ENCODE measurements around the gene MADCAM1.
A peak's percentile ranks its signal among the peaks of the same experiment; 100 is the strongest.

Gene MADCAM1

DNA sequence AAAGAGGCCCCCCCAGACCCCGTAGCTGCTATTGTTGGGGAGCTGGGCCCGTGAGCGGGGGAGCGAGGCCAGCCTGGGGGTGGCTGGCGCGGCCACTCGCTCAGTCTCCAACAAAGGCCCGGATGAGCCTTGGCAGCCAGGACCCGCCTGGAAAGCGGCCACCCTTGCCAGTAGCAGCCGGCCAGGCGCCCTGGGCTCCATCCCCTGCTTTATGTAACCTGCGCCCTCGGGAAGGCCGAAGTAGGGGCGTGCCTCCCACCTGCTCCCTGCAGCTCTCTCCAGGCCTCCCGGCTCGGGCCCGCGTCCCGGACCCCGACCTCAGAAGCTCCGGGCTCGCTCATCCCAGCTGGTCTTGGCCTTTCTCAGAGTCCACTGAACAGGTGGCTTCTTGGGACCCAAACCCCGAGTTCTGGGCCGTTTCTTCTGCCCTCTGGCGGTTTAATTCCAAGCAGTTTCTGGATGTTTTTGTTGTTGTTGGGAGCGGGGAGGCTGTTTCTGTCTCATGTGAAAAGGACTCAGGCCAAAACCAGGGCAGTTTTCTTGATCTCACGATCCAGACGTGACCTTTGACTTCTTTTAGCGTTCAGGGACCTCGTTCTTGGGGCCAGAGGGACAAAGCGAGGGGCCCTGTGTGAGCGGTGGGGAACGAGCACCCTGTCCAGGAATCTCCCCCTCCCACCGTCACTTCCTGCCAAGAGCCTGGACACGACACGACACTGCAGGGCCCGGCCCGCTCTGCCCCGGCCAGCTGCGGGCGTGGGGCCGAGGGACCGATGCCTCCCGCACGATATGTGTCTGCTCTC, 36.5 kb downstream of the MADCAM1 start:
- DNase-seq (ENCODE audit: low spot score), result peak; percentile 40

DNA sequence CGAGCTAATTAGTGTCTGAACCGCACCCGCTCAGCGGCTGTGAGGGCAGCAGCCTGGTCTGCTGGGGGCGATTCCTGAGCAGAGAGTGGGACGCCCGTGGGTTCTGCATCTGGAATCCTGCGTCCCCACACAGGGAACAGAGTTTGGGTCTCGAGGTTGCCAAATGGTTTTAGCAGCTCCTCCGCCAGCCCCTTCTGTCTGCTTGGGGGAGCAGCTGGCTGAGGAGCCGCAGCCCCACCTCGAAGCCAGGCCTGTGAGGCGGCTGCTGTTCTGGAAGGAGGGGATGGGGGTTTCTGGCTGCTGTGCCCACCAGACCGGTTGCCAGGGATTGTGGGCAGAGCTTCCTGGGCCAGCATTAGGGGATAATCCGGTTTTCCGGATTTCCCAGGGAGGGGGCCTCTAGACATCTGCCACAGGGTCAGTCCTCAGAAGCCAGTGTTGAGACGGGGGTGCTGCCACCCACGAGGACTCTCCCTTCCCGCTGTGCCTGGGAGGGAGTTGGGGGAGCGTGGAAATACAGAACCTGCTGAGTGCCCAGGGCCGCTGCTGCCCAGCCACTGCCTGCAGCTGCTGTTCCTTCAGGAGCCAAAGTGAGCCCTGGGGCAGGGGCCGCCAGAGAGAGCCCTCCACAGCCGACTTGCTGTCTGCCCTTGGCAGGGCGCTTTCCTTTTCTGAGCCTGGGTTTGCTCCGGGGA, 37.2 kb downstream of the MADCAM1 start:
- no peak for DNase-seq (ENCODE audit: low spot score)

DNA sequence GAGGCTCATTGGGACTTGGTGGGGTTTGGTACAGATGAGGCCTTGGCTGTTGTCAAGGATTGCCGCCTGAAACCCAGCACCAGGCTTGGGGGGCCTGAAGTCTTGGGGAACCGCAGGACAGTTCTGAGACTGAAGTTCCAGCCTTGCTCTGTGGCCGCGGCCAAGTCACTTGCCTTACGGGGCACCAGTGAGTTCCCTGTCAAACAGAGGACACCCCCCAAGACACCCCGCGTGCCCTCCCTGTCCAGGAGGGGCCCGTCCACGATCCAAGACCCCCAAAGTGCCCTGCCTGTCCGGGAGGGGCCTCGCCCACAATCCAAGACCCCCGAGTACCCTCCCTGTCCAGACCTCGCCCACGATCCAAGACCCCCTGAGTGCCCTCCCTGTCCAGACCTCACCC, 37.8 kb downstream of the MADCAM1 start:
- DNase-seq (ENCODE audit: low spot score), result no peak

DNA sequence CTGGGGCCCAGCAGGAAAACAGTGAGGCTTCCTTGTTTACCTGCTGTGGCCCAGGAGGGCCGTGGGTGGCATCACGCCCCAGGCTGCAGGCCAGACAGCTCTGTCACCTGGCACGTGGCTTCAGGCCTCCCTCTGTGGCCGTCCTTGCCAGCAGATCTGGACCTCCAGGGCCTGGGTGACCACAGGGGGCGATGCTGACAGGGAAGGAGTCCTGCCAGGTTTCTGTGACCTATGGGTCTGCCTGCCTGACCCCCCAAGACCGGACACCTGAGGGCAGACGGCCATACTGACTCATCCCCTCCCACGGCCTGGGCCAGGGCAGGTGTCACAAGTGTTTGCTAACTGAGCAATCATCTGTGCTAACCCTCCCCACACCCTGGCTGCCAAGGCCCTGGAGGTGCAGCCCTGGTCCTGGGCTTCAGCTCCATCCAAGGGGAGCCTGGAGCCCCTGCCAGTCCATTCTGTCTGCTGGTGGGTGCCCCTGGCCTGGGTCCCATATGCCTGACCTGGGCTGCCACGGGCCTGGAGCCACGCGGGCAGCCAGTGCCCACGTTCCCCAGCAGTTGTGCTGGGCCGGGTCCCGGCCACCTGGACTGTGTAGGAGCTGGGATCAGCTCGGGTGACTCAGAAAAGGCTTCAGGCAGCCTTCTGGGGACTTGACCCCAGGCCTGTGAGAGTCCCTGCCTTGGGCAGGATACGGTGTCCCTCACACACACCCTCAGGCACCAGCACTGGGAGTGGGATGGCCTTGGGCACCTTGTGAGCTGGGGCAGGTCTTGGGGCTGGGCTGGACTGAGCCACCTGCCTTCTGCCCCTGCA, 38.9 kb downstream of the MADCAM1 start:
- DNase-seq (ENCODE audit: low spot score), result no peak

DNA sequence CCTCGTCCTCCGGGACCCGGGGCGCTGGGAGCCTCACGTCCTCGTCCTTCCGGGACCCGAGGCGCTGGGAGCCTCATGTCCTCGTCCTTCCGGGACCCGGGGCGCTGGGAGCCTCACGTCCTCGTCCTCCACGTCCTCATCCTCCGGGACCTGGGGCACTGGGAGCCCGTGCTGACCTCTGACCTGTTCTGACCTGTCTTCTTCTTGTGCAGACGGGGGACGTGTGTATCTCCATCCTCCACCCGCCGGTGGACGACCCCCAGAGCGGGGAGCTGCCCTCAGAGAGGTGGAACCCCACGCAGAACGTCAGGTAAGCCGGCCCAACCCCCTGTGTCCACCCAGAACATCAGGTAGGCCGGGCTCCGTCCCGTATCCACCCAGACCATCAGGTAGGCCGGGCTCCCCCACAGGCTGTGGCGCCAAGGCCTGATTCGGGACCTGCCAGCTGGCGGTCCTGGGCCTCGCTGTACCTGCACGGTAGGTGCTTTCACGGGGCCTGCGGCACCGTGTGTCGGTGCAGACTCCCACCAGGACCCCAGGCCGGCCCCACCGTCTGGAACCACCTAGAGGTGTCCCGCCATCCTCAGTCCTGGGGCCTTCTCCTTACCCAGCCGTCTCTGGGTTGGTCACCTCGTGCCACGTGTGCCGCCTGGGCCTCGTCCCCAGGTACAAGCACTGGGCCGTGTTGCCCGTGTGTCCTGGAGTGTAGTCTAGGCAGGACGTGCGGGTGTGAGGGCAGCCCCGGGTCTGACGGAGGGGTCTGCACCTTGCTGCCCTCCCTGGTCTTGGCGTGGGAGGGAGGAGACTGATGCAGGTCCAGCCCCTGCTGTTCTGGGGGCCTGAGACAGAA, 40.0 kb downstream of the MADCAM1 start:
- DNase-seq (ENCODE audit: low spot score), result no peak

DNA sequence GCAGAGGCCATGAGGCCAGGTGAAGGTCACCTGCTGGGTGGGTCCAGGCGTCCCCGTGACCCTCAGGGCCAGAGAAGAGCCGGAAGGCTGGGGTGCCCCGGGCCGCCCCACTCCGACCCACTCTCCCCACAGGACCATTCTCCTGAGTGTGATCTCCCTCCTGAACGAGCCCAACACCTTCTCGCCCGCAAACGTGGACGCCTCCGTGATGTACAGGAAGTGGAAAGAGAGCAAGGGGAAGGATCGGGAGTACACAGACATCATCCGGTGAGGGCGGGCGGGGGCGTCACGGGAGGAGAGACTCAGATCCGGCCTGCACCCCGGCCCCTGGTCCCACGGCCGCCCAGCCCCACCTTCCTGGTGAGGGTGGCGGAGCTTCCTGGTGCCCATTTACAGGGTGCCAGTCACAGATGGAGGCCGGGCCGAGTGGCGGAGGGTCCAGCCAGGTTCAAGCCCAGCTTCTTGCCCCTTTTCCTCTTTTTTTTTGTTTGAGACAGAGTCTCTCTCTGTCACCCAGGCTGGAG, 40.7 kb downstream of the MADCAM1 start:
- no peak for DNase-seq (ENCODE audit: low spot score)

DNA sequence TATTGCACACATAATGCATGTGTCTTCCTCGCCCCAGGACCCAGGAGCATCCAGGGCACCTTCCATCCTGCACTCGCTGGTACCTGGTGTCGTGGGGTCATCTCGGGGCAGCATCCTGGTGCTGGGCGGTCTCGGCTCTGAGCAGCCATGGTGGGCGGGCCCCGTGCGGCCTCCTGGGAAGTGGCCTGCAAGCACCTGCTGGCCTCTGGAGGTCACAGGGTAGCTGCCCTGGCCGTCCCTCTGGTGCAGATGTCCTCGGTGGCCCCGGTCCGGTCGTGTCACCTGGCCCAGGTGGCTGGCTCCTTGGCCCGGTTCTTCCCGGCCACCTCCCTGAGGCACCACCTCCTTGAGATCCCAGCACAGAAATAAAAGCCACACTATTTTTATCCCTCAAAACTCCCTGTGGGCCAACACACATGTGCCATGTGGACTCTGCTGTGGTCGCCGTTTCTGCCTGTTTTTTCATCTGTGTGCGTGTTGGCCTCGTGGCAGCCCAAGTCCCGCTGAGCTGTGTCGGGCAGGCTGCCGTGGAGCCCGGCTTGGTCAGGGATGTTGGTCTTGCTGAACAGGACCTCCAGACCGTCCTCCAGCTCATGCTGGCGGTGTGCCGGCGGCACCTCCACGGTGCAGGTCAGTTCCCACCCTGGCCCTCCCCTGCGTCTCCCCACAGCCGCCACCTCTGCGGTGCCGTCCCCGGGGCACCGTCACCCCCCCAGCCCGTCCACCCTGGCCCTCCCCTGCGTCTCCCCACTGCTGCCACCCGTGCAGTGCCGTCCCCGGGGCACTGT, 42.5 kb downstream of the MADCAM1 start:
- no peak for DNase-seq (ENCODE audit: low spot score)

DNA sequence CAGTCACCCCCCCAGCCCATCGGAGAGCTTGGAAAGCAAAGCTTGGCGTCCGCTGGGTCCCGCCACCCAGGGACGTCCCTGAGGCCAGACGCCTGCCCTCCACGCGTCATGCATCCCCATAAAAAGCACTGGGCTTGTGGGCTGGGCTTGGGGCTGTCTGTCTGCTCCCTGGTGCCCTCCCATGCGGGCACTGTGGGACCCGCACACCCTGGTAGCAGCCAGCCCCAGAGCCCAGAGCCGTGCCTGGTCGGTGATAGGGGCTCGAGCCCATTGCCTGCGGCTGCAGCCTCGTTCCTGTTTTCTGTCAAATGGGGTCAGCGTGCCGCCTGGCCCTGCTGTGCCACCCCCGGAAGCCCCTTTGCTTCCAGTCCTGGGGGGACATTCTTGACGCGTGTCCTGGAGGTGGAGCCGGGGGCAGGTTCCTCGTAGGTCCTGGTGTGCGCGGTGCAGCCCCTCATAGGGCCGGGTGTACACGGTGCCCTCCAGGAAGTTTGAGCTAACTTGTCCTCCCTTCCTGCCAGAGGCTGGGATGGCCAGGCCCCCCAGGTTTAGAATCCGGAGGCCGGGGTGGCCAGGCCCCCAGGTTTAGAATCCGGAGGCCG, 43.2 kb downstream of the MADCAM1 start:
- no peak for DNase-seq (ENCODE audit: low spot score)

DNA sequence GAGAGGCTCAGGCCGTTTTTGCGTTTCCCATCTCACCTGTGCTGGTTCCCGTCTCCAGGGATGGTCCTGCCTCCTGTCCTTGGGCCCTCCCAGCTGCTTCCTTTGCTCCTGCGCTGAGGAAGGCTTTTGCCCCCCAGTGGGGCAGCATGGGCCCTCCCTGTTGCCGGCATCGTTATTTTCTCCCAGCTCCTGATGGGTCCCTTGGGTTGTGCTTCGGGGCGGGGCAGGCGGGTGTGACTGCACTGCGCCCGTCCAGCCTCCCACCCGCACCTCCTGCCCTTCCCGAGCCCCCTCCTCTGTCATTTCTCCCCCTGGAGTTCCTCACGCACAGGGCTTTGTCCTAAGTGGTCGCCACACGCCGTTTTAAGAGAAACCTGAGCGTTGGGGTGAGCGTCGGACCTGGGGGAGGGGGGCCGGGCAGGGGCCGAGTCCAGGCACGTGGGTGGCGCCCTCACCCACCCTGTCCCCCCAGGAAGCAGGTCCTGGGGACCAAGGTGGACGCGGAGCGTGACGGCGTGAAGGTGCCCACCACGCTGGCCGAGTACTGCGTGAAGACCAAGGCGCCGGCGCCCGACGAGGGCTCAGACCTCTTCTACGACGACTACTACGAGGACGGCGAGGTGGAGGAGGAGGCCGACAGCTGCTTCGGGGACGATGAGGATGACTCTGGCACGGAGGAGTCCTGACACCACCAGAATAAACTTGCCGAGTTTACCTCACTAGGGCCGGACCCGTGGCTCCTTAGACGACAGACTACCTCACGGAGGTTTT, 44.8 kb downstream of the MADCAM1 start:
- DNase-seq (ENCODE audit: low spot score), result no peak

DNA sequence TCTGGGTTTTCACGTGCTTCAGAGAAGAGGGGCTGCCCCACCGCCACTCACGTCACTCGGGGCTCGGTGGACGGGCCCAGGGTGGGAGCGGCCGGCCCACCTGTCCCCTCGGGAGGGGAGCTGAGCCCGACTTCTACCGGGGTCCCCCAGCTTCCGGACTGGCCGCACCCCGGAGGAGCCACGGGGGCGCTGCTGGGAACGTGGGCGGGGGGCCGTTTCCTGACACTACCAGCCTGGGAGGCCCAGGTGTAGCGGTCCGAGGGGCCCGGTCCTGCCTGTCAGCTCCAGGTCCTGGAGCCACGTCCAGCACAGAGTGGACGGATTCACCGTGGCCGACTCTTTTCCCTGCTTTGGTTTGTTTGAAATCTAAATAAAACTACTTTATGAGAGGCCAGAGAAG, 45.4 kb downstream of the MADCAM1 start:
- DNase-seq (ENCODE audit: low spot score), result no peak

DNA sequence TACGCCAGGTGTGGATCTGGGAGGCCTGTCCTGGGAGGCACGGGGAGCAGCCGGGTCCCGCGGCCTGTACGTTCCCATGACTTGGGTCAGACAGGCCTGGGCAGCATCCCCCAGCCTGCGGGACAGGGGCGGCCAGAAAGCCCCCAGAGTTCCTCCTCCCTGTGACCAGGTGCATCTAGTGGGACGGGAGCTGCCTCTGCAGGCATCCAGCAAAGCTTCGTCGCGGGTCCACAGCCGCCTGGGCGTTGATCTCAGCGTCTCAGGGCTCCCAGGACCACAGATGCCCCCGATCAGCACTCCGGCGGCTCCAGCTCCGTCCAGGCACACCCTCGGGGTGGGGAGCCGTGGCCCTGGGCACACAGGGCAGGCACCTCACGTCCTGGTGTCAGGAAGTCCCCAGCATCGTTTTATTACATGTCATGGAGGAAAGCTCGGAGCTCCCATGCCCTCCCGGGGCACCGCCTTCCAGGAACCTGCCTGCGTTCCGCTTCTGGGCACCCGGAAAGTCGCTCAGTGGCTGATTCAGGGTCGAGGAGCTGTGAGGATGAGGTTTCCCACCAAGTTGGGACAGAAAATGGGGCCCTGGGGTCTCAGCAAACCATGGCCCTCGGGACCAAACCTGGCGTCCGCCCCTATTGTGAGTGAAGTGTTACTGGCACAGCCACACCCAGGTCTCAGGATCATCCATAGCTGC, 46.0 kb downstream of the MADCAM1 start:
- no peak for DNase-seq (ENCODE audit: low spot score)

DNA sequence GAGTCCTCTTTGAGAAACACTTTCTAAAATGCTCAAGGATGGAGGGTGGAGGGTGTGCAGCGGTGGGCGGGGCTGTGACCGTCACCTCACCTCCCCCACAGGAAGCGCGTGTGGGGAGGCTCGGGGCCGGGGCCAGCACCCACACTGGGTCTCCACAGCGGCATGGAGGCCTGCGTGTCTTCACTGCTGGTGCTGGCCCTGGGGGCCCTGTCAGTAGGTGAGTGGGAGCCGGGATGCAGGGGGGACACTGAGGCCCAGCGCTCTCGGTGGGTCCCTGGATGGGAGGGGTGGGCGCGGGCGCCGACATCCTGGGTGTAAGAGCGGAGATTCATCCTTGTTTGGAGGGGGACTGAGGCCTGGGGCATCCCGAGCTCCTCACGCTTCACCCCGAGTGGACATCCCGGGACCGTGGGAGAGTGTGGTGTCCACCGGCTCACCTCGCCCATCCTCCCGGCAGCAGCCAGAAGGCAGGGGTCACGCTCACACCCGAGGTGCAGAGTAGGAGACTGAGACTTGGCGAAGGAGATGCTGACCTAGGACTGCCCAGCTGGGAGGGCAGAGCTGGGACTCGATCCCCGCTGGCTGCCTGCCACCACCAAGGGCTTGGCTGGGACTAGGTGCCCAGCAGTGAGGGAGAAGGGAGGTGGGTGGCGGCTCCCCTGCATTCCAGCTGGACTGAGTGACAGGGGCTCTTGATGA, 47.8 kb downstream of the MADCAM1 start, which contains the start of gene GZMM:
Gene GZMM, plus strand, starts transcription at position 144 of the 699 bp plus-strand sequence. Its CDS starts 19 bp downstream, at position 163.
- DNase-seq (ENCODE audit: low spot score), result peak; percentile 79

DNA sequence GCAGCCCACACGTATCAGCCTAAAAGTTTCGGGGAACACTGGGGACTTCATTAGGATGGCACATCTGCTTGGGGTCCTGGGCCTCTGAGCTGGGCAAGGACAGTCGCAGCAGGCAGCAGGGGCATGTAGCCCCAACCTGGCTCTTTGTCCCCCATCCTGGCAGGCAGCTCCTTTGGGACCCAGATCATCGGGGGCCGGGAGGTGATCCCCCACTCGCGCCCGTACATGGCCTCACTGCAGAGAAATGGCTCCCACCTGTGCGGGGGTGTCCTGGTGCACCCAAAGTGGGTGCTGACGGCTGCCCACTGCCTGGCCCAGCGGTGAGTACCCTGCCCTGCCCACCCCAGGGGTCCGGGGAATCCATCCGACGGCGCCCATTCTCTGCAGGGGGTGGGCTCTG, 50.8 kb downstream of the MADCAM1 start:
- no peak for DNase-seq (ENCODE audit: low spot score)

DNA sequence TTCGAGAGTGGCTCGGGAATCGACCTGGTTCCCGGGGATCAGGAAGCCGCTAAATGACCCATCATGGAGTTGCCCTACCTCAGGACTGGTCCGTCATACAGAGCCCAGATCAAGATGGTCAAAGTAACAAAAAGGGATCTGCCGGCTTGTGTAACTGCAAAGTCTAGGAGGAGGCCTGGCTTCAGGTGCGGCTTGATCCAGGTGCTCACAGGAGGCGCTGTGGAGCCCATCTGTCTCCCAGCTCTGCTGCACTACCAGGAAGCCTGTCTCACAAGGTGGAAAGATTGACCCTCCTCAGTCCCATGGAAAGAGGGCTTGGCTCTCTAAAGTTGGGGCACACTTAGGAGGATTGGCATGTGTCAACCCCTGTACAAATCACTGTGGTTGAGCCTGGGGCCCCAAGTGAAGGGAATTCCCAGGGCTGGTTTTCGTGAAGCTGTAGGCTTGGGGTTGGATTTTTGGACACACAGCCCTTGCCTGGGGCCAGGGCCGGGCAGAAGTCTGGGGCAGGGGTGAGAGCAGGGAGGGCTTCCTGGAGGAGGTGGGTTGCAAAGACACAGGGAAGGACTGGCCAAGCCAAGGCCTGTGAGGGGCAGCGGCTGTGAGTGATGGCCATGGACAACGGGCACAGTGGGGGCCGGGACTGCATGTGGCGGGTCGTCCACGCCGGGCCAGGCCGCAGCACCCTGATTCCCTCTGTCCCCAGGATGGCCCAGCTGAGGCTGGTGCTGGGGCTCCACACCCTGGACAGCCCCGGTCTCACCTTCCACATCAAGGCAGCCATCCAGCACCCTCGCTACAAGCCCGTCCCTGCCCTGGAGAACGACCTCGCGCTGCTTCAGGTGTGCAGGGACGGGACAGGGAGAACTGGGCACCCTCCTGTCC, 51.8 kb downstream of the MADCAM1 start:
- DNase-seq (ENCODE audit: low spot score), result no peak

DNA sequence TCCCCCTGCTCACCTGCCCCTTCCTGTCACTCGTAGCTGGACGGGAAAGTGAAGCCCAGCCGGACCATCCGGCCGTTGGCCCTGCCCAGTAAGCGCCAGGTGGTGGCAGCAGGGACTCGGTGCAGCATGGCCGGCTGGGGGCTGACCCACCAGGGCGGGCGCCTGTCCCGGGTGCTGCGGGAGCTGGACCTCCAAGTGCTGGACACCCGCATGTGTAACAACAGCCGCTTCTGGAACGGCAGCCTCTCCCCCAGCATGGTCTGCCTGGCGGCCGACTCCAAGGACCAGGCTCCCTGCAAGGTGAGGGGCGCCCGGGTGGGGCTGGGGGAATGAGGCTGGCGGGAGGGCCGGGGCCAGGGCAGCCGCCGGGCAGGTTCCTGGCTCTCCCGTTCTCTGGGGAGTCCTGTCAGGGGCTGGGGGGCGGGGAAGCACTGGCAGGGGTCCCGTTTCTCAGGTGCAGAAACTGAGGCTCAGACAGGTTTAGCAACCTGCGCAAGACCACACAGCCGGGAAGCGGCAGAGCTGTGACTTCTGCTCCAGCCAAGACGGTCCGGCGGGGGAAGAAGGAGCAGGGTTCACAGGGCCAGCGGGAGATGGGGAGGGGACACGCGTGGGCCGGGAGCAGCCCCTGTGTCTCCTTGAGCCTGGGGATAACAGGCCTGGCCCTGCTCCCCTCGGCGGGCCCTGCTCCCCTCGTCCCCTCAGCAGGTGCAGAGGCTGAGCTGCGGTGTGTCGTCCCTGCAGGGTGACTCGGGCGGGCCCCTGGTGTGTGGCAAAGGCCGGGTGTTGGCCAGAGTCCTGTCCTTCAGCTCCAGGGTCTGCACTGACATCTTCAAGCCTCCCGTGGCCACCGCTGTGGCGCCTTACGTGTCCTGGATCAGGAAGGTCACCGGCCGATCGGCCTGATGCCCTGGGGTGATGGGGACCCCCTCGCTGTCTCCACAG, 52.9 kb downstream of the MADCAM1 start:
- no peak for DNase-seq (ENCODE audit: low spot score)

DNA sequence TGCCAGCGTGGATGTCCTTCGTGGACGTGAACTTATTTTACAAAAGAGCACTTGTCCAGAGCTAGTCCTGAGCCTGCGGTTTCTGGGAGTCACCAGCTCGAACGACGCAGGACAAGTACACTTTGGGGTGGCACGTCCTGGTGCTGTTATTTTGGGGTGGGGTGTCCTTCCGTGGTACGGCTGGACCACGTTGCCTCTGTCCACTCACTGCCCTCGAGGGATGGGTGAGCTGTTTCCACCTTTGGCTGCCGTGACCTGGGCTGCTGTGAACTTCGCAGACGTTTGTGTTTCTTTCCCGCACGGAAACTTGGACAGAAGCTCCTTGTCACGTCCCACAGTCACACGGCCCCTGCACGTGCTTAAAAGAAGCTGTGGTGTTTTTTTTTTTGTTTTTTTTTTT, 58.5 kb downstream of the MADCAM1 start:
- DNase-seq (ENCODE audit: low spot score), result no peak

Data from CD4-positive, alpha-beta T cell treated with Interleukin-2 at 100 ng/mL for 4 hours (primary cell).